Bone marrow (tissue), 2 donors: ENCODE results near the gene CREB3L2.

Experiments
- DNase-seq, 2 donors: peaks; one replicate each; lab custom pipeline; 2025; lab: John Stamatoyannopoulos, UW

The CREB3L2 gene

DNA sequence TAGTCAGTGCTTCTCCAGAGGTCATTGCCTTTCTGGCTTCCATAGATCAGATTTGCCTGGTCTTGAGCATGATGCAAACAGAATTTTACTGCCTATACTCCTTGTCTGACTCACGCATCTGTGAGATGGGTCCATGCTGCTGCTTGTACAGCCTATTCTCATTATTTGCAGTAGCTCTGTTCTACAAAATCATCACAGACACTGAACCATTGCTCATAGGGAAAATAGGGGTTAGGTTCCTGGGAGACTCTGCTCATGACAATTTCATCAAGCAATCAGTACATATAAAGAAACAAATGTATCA, 7.4 kb upstream of the CREB3L2 start:
- no peak for DNase-seq

DNA sequence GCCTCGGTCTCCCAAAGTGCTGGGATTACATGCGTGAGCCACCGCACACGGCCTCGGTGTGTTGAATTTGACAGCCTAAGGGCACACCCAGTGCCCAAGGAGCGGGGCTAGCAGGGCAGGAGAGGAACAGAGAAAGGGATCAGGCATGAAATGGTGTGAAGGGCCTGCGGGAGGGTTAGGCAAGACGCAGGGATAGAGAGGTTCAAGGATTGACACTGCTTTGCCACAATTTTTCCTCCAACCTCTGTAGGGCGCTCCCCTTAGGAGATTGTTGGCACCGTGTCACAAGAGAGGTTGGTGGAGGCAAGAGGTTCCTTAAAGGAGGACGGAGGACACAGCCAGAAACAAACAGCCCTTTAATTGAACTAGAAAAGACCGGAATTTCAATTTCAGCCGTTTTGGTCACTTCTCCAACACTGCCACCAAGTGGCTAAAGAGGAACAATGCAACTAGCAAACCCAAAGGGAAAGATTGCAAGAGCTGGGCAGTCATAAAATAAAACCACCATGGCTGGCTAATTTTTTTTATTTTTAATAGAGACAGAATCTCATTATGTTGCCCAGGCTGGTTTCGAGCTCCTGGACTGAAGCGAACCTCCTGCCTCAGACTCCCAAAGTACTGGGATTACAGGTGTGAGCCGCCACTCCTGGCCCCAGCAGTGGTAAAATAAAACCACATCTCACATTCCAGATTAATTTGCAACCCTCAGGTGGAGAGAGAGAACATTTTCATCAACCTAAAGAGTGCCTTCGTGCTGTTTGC, 6.9 kb upstream of the CREB3L2 start:
- peak; percentile 16 to 51 for DNase-seq

DNA sequence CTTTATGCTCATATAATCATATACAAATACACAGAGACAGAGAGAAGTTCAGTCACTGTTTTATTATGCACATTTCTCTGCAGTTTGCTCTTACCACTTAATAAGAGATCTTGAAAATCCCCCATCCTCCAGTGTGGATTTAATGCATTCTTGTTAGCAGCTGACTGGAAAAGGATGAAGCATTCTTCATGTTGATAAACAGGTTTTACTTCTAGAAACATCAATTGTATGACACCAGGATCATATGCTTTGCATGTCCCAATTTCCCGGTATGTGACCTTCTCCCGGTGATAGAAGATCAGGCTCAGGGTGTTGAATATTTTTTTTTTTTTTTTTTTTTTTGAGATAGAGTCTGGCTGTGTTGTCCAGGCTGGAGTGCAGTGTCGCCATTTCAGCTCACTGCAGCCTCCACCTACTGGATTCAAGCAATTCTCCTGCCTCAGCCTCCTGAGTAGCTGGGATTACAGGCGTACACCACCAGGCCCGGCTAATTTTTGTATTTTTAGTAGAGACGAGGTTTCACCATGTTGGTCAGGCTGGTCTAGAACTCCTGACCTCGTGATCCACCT, 6.2 kb upstream of the CREB3L2 start:
- DNase-seq = no peak

DNA sequence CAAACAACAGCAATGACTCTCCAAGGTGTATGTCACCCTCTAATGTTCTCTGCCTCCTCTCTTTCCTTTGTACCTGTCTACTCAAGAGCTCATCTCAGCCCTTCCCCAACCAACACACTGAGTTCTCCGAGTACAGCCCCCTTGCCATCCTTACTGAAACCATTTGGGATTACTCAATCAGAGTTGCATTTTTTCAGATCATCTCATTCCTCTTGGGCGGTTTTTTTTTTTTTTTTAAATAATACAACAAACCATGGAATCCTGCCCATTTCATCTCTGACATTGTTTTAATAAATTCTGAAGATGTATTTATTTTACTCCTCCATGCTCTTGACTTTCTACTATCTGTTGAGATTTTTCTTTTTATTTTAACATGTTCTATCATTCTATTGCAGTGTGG, 4.2 kb upstream of the CREB3L2 start:
- DNase-seq = no peak

DNA sequence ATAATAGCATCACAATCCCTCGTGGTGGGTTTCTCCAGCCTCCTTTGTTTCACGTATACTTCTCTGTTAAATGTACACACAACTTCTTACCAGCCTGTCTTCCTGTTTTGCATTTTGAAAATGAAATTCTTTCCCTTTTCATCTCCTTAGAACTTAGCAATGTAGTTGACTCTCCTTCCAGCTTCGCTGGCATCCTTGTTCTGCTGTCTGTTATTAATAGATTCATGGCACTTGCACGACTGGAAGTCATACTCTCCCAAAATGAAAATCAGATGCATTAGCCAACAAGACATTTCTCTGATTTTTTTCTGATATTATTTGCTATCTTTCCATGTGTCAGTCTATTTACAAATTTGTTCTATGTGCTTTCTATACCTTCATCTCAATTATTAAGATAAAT, 3.0 kb upstream of the CREB3L2 start:
- DNase-seq = no peak

DNA sequence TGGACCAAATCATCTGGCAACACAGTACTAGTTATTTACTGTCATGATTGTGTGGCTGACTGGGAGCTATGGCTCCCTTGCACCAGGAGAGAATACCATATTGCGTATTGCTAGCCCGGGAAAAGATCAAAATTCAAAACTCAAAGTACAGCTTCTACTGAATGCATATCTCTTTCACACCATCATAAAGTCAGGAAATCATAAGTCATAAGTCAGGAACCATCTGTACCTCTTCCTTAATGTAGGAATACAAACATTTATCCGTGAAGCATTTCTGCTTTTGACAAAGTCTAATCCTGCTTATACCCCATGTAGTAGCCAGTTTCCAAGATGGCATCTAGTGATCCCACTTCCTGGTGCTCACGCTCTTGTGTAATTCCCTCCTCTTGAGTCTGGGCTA, 2.2 kb upstream of the CREB3L2 start:
- DNase-seq = no peak

DNA sequence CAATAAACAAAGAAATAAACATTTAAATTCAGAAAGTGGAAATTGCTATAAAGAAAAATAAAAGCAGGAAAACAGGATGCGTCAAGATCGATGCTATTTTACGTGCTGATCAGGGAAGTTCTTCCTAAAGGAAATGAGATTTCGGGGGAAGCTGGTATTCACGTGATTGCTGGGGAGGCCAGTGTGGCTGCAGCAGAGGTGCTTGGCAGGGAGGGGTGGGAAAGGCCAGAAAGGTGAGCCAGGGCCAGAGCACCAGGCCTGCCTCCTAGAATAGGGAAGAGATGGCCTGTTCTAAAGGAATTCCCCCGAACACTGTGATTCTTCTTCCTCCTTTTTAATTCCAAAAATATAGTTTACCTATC, 923 bp upstream of the CREB3L2 start:
- DNase-seq = no peak

DNA sequence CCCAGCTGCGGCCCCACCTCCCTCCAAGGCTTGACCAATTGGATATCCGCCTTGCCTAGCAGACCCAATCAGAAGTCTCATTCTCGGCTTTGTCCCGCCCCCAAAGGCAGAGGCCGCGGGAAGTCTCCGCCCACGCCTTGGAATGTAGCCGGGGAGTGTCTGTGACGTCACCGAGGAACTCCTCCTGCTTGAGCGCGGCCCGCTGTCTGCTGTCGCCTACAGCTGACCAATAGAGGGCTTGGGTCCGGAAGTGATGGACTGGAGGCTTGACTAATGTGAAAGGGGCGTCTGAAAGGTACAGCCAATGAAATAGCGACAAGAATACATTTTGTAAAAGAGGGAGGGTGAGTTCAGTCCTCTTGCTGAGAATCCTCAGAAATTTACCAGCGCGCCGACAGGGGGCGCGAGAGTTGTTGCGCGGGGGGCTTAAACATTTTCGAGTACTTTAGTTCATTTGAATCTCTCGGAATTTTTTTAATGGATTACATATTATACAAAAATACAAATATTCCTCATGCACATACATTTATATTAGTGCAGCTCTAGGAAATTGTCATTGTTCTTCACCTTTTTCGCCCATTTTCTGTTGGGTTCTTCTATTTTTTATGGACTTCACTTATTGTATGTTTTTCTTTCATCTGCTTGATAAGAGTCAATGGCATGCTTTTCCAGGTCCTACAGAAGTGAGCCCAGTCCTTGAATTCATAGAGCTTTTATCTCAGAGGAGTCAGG, 376 bp upstream of the CREB3L2 start:
- peak; percentile 87 to 100 for DNase-seq

DNA sequence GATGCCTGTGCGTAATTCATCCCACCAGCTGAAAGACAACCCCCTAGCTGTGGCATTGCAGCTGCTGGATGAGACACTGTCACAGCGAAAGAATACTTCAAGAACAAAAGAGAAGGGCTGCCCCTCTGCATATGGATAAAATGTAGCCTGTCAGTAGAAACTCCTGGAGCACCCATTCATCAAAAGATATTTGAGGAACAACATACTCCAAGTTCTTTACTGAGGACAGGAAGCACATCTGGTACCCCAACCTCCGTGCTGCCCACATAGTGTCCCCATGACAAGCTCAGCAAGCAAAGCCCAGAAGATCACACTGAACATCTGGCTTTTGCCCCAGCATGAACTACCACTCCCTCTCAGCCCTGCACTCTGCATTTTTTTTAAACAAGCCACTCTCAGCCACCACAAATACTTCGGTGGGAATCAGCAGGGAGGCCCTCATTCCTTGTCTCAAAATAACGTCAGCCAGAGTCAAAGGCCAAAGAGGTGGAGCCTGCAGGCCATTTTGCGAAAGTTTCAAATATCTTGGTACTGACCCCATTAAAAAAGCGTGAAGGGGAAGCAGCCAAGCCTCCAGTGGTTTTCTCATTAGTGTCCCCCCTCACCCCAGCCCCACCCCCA, 1.7 kb downstream of the CREB3L2 start:
- peak in 1 of 2 donors; percentile 89 for DNase-seq

DNA sequence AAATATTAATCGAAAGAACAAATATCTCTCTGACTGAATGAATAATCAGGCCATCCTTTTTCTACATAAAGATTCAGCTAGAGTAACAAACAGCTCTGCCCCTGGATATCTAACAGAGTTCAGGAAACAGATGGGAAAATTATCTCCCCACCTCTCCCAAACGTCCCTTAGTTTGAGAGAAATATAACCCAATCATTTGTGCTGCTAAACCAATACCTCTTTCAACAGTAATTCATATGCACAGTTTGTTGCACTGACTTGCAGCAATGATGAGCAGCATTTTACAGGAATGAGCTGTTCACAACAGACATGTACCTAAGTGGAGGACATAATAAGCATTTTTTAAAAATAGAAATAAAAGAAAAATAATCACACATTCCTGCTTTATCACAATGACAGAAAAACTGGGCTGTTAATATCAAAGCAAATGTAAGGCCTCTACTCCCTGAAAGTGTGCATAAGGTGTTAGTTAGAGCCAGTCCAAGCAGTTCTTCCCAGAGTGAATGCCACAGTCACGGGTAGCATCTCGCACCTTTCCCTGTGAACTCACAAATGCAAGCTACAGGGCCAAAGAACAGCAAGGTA, 2.3 kb downstream of the CREB3L2 start:
- no peak for DNase-seq

DNA sequence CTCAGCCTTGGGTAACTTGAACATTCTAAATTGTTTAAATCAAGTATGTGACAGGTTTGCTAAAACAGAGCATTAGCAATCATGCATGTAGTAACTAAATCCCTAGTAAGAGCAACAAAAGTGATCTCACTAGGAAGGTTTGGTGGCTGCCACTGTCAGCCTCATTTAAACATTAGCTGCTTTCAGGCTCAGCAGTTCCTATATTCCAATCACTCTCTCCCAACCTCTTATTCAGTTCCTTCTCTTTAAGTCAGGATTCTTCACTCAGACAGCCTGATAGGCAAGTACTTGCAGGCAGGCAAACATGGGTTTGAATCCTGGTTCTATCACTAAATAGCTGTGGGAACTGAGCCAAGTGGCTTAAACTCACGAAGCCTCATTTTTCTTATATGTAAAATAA, 3.6 kb downstream of the CREB3L2 start:
- DNase-seq = no peak

DNA sequence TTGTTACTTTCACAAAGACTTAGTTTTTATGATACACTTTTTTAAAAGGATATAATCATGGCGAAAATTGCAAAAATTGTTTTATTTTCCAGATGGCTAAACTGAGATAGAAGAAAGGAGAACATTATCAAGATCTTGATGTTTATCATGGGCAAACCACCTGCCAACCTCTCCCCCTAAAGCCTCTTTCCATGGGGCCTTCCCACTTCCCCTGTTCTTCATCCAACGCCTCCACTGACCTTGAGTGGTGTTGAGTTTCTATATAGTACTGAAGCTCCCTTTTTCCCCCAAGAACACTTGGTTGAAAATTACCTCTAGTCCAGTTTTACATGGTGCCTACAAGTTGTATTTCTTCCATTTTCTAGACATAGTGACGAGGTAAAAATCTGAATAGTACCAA, 5.0 kb downstream of the CREB3L2 start:
- DNase-seq = no peak

DNA sequence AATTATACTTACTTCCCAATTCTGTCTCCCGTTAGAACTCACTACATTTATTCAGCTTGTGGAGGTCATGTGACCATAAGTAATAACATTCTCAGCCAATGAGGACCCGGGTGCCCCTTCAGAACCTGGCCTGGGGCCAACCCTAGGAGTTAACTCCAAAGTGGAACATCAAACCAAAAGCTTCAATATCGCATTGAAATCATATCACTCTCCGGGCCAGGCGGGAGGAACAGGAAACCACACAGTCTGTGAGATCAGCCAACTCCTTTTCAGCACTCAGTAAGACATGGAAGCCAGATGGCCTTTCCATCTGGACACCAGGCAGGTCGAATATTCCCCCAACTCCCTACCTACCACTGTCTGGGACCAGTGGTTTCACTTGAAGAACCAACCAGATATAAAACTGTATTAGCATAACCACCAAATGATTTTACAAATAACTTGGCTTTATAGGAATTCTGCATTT, 5.5 kb downstream of the CREB3L2 start:
- peak in 1 of 2 donors; percentile 53 for DNase-seq

DNA sequence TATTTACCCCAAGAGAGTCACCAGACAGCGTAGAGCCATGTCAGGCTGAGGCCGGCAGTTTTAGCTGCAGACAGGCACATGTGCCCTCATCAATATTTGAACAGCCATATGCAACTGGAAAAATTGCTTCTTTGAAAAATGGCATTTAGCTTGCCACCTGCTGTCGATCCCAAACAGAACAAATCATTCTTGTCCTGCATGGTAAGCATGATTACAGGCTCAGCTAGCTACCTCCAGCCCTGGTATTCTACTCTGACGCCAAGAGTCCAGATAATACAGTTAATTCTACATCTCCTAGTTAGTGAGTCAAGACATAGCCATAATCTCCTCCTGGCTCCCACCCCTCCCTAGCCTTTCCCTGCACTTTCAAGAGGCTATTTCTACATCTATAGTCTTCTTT, 7.7 kb downstream of the CREB3L2 start:
- no peak for DNase-seq

DNA sequence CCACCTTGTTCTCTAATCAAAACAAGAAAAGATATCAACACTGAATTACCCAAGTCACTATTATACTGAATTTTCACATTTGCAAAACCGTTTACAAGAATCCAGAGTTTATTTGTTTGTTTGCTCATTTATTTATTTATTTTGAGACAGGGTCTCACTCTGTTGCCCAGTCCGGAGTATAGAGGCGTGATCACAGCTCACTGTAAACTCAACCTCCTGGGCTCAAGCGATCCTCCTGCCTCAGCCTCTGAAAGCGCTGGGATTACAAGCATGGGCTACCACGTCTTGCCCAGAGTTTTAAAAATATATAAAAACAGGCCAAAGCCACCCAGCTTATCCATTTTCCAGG, 8.5 kb downstream of the CREB3L2 start:
- no peak for DNase-seq

DNA sequence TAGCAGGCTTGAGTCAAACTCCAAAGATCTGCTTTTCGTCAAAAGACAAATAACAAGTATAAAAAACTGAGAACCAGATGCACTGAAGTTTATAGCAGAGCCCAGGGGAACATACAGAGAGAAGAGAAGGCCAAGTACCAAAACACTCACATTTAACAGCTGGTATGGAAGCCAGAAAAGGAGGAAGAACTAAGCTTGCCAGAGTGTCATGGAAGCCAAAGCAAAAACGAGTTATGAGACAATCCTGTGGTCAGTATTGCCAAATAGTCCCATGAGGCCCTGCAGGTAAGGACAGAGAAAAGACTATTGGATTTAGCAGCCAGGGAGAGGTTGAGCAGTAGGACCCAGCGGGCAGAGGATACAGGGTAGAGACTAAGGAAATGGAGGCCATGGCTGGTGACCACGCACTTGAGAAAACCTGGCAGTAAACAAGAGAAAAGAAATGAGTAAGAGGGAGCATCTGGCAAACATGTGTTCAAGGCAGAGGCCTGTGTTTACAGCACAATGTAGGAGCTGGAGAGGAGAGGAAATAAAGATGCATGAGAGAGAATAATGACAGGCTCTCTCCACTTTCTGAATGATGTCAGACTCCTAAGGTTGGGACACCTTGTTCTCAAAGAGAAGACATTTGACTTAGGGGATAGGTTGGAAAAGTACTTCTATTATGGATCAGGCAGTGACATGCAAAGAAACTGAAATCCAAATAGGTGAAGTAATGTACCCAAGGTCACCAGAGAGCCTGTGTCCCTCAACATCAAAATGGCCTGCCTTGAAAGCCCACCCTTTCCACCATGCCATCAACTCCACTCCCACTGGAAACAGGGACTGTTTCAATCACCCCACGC, 9.1 kb downstream of the CREB3L2 start:
- peak in 1 of 2 donors; percentile 64 for DNase-seq

DNA sequence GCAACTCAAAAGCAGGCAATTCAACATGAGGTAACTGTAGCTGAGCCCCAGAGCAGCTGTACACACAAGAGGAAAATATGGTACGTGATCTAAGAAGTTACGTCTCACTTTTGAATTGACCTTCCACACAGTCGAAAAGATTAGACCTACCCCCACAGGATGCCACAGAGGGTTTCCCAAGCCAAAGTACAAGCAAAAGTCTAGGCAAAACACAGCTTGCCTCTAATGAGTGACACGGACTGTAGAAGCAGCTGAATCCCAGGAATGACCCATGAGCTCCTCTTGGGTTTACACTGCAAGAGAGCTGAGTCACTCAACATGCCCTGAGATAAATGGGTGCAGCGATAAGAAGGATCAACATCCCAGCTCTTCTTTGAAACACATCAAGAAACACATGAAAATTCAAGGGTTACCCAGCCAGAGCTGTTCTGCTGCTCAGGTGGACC, 9.8 kb downstream of the CREB3L2 start:
- DNase-seq = no peak

DNA sequence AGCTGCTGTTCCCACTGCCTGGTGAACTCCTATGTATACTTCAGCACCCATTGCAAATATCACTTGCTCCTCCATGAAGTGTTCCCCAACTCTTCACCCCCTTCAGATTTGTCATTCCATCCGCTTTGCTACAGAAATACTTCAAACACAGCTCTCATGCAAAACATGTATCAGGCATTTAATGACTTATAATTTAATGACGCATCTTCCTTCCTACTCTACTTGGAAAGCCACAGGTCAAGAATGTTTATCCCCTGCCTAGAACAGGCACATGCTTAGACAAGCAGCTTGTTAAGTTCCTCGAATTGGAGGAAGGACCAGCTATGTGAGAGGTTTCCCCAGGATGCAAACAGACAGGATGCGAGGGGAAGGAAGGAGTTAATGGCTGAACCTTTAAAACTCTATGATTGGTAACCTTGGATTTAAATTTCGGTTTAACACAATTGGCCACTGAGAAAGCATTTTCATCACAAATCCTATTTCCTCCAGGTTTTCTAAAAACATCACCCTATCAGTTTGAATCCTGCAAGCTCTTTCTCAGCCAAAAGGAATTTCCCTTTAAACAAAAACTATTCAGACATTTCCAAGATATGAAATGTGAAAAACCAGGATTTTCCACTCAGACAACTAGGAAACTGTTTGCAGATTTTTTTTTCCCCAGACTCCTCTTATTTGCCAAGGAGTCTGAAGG, 11.5 kb downstream of the CREB3L2 start:
- DNase-seq = peak in 1 of 2 donors; percentile 16

DNA sequence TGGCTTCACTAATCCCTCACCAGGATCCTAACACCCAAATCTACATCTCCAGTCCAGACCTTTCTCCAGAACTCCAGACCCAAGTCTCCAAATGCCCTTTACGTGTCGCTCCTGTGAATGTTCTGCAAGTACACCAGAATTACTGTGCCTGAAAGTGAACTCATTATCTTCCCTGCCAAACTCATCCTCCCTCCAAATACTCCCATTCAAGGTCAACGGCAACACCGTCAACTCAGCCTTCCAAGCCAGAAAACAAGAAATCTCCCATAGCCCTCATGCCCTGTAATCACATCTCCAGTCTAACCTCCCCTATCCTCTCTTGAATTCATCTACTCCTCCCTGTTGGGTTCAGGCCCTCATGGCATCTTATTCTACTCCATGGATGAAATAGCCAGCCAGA, 12.3 kb downstream of the CREB3L2 start:
- DNase-seq = no peak

DNA sequence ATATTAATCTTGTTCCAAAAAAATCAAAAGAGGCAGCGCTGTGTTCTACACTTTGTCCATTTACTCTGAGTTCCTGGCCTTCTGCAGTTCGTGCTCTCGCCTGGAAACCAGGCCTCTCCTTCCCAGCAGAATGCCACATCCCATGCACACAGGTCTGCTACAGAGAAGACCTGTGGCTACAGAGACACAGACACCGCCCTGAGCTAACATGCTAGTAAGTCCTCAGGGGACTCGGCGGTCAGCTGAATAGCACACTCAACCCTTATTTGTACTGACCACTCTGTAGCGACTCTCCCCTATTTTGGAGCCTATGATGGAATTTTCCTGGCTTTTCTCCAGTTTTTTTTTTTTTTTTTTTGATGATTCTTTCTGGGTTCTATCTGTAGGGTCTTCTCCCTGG, 12.8 kb downstream of the CREB3L2 start:
- no peak for DNase-seq

DNA sequence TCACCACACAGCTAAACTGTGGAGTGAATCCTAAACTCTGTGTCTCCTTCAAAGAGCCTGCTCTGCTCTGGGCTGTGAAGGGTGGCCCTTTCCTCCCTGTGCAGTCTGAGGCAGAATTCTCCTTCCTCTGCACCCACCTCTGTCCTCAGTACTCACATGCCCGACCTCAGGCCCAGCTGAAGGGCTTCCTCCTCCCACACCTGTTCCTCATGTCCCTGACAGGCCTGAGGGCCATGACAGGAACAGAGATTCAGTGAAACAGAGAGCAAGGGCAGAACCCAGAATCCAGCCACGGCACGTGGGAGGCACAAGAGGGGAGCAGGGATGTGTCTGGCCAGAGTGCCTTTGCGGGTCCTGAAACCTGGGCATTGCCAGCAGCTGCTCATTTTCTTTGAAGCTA, 13.9 kb downstream of the CREB3L2 start:
- no peak for DNase-seq
